ENCODE measurements around the gene TBC1D14.
A peak's percentile ranks its signal among the peaks of the same experiment; 100 is the strongest.

TBC1D14 gene

GRCh38 chr4:6992728-6993677 lies 83.4 kb downstream of the TBC1D14 start:
- H3K9me3 ChIP-seq (ENCODE audit: control insufficient read depth, low read length) = no peaks in the 10 kb centered on the region
- no peaks in the 10 kb centered on the region for H3K27me3 ChIP-seq (replicated peaks; ENCODE audit: control insufficient read depth, insufficient read depth, low read length, poor library complexity, severe bottlenecking)
- peaks cover 16% of the 10 kb centered on the region for H3K4me1 ChIP-seq (ENCODE audit: control insufficient read depth, insufficient read depth, low read length, poor library complexity, severe bottlenecking)
- no peak for DNase-seq
- H3K27ac ChIP-seq (ENCODE audit: insufficient read depth, low read length, poor library complexity, severe bottlenecking) = no peak overlapping the region
- H3K36me3 ChIP-seq (ENCODE audit: control insufficient read depth, insufficient read depth, low read length) = peaks cover 29% of the 10 kb centered on the region
- no peak overlapping the region for H3K4me3 ChIP-seq (ENCODE audit: insufficient read depth, low read depth, low read length, poor library complexity, severe bottlenecking)

DNA sequence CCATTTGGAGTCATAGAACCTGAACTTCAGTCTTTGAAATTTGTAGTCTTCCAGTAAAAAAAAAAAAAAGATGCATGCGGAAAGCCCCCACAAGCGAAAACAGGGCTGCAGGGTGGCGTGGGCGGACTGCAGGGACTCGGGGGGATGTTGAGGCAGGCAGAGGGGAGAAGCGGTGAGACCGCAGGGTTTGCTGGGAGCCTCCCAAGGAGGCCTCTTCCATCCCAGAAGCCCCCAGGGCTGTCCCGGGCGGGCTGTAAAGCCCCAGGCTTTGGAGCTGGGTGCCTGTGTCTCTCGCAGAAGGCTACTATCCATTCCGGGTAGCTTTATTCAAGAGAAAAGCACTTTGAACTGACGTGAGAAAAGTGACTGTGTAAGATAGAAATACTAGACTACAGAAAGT lies 86.9 kb downstream of the TBC1D14 start:
- H3K27ac ChIP-seq (ENCODE audit: insufficient read depth, low read length, poor library complexity, severe bottlenecking) = no peak overlapping the region
- no peaks in the 10 kb centered on the region for H3K9me3 ChIP-seq (ENCODE audit: control insufficient read depth, low read length)
- peaks cover 44% of the 10 kb centered on the region for H3K36me3 ChIP-seq (ENCODE audit: control insufficient read depth, insufficient read depth, low read length)
- no peak overlapping the region for H3K4me3 ChIP-seq (ENCODE audit: insufficient read depth, low read depth, low read length, poor library complexity, severe bottlenecking)
- H3K4me1 ChIP-seq (ENCODE audit: control insufficient read depth, insufficient read depth, low read length, poor library complexity, severe bottlenecking) = peaks cover 21% of the 10 kb centered on the region
- H3K27me3 ChIP-seq (replicated peaks; ENCODE audit: control insufficient read depth, insufficient read depth, low read length, poor library complexity, severe bottlenecking) = no peaks in the 10 kb centered on the region
- no peak for DNase-seq

DNA sequence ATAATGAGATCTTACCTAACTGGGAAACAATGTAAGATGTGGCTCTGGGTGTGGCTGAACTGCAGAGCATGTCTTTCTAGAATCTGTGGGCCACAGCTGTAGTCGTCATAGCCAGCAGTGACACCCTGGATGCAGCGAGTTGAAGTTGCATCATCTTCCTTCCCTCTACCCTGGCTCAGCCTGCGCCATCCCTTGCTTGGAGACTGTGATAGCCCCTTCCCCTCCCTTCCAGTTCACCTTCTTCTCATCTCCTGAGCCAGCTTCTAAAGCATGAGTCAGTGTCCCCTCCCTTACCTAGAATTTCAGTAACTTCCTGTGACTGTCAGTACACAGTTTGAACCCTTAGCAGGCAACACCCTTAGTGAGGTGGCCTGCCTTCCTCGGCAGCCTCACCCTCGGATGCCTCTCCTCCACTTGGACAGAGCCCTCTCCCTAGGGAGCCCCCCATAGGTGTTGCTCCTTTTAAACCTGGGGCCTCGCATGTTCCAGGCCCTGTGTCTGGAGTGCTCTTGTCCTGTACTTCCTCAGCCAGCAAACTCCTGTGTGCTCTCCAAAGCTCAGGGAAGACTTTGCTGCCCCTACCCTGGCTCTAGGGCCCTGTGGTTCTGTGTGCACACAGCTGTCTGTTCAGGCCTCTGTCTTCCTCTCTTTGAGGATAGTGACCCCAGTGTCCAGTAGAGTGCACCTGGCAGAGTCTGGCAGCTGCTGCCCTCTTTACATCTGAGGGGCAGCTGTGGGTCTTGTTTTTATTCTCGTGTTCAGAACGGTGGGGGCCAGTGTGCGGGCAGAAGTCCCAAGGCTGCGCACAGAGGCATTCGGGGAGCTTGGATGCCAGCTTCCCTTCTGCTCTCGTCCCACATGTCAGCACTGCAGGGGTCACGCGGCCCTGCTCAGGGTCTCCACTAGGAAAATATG lies 89.8 kb downstream of the TBC1D14 start:
- peak overlapping the region; percentile 8 for H3K27ac ChIP-seq (ENCODE audit: insufficient read depth, low read length, poor library complexity, severe bottlenecking)
- no peak for DNase-seq
- no peaks in the 10 kb centered on the region for H3K9me3 ChIP-seq (ENCODE audit: control insufficient read depth, low read length)
- no peak overlapping the region for H3K4me3 ChIP-seq (ENCODE audit: insufficient read depth, low read depth, low read length, poor library complexity, severe bottlenecking)
- peaks cover 10% of the 10 kb centered on the region for H3K4me1 ChIP-seq (ENCODE audit: control insufficient read depth, insufficient read depth, low read length, poor library complexity, severe bottlenecking)
- peaks cover 50% of the 10 kb centered on the region for H3K36me3 ChIP-seq (ENCODE audit: control insufficient read depth, insufficient read depth, low read length)
- H3K27me3 ChIP-seq (replicated peaks; ENCODE audit: control insufficient read depth, insufficient read depth, low read length, poor library complexity, severe bottlenecking) = no peaks in the 10 kb centered on the region

- peaks cover 43% of the 10 kb centered on the region for H3K36me3 ChIP-seq (ENCODE audit: control insufficient read depth, insufficient read depth, low read length)
- H3K27ac ChIP-seq (ENCODE audit: insufficient read depth, low read length, poor library complexity, severe bottlenecking) = no peak overlapping the region
Observed at GRCh38 chr4:7000421-7001176, 91.0 kb downstream of the TBC1D14 start.

DNA sequence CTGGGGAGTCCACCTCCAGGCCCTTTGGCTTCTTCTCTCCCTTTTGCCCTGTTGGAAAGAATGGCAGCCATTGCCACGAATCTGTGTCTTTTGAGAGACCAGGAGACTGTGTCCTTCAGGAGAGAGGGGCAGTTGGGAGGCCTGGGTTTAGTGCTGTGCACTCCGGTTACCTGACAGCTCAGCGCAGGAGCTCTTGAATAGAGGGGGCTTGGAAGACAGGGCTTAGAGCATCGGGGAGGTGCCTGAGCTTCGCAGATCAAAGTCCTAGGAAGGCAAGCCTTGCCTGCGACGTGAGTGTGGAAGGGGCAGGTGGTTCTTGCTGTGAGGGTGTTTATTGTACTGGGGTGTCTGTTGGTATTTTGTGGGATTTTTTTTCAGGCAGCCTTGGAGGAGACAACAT lies 91.6 kb downstream of the TBC1D14 start:
- peaks cover 40% of the 10 kb centered on the region for H3K36me3 ChIP-seq (ENCODE audit: control insufficient read depth, insufficient read depth, low read length)
- H3K4me1 ChIP-seq (ENCODE audit: control insufficient read depth, insufficient read depth, low read length, poor library complexity, severe bottlenecking) = peaks cover 10% of the 10 kb centered on the region
- no peaks in the 10 kb centered on the region for H3K27me3 ChIP-seq (replicated peaks; ENCODE audit: control insufficient read depth, insufficient read depth, low read length, poor library complexity, severe bottlenecking)
- H3K9me3 ChIP-seq (ENCODE audit: control insufficient read depth, low read length) = no peaks in the 10 kb centered on the region
- H3K4me3 ChIP-seq (ENCODE audit: insufficient read depth, low read depth, low read length, poor library complexity, severe bottlenecking) = no peak overlapping the region
- DNase-seq = no peak
- H3K27ac ChIP-seq (ENCODE audit: insufficient read depth, low read length, poor library complexity, severe bottlenecking) = no peak overlapping the region

More at GRCh38 chr4:7000421-7001176, 91.0 kb downstream of the TBC1D14 start:
- no peaks in the 10 kb centered on the region for H3K9me3 ChIP-seq (ENCODE audit: control insufficient read depth, low read length)
- H3K27me3 ChIP-seq (replicated peaks; ENCODE audit: control insufficient read depth, insufficient read depth, low read length, poor library complexity, severe bottlenecking) = no peaks in the 10 kb centered on the region
- DNase-seq = no peak
- H3K4me3 ChIP-seq (ENCODE audit: insufficient read depth, low read depth, low read length, poor library complexity, severe bottlenecking) = no peak overlapping the region
- peaks cover 10% of the 10 kb centered on the region for H3K4me1 ChIP-seq (ENCODE audit: control insufficient read depth, insufficient read depth, low read length, poor library complexity, severe bottlenecking)

DNA sequence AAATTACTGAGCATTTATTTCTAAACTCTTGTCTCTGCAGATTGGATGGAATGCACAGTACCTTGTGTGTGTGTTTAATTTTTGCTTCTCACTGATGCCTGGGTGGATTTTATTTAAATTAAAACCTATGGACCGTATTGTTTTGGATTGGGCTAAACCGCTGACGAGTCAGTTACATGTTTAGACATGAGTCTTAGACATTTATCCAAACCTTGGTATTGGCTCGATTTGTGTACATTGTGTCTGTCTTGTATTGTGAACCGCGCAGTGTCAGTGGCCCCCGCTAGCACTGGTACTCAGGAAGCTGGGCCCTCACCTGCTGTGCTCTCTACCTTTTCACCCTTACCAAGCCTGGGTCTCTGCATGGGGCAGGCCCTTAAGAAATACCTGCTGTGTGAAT lies 92.7 kb downstream of the TBC1D14 start:
- Histone ChIP-seq H3K4me3 (ENCODE audit: insufficient read depth, low read depth, low read length, poor library complexity, severe bottlenecking) (no peak overlapping the region), H3K4me1 (ENCODE audit: control insufficient read depth, insufficient read depth, low read length, poor library complexity, severe bottlenecking) (peaks cover 10% of the 10 kb centered on the region), H3K9me3 (ENCODE audit: control insufficient read depth, low read length) (no peaks in the 10 kb centered on the region), H3K27ac (ENCODE audit: insufficient read depth, low read length, poor library complexity, severe bottlenecking) (no peak overlapping the region), H3K36me3 (ENCODE audit: control insufficient read depth, insufficient read depth, low read length) (peaks cover 41% of the 10 kb centered on the region), H3K27me3 (replicated peaks; ENCODE audit: control insufficient read depth, insufficient read depth, low read length, poor library complexity, severe bottlenecking) (no peaks in the 10 kb centered on the region)
- DNase-seq = no peak

- Histone ChIP-seq H3K27ac (ENCODE audit: insufficient read depth, low read length, poor library complexity, severe bottlenecking) (no peak overlapping the region), H3K4me1 (ENCODE audit: control insufficient read depth, insufficient read depth, low read length, poor library complexity, severe bottlenecking) (peaks cover 10% of the 10 kb centered on the region), H3K4me3 (ENCODE audit: insufficient read depth, low read depth, low read length, poor library complexity, severe bottlenecking) (no peak overlapping the region), H3K9me3 (ENCODE audit: control insufficient read depth, low read length) (no peaks in the 10 kb centered on the region), H3K27me3 (replicated peaks; ENCODE audit: control insufficient read depth, insufficient read depth, low read length, poor library complexity, severe bottlenecking) (no peaks in the 10 kb centered on the region), H3K36me3 (ENCODE audit: control insufficient read depth, insufficient read depth, low read length) (peaks cover 47% of the 10 kb centered on the region)
- DNase-seq = no peak
Observed at GRCh38 chr4:7003176-7003878, 93.7 kb downstream of the TBC1D14 start.

DNA sequence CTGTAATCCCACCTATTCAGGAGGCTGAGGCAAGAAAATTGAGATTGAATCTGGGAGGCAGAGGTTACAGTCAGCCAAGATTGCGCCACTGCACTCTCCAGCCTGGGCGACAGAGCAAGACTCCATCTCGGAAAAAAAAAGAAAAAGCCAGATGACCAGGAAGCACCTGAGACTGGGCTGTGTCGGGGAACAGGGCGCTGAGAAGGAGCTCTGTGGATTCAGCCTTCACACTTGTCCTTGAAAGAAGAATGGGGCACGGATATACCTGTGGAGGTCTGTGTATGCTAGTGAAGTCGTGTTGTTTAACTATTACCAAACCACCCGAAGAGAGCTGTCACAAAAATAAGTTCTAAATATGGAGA lies 94.2 kb downstream of the TBC1D14 start:
- peaks cover 8% of the 10 kb centered on the region for H3K4me1 ChIP-seq (ENCODE audit: control insufficient read depth, insufficient read depth, low read length, poor library complexity, severe bottlenecking)
- no peak overlapping the region for H3K27ac ChIP-seq (ENCODE audit: insufficient read depth, low read length, poor library complexity, severe bottlenecking)
- H3K4me3 ChIP-seq (ENCODE audit: insufficient read depth, low read depth, low read length, poor library complexity, severe bottlenecking) = no peak overlapping the region
- no peak for DNase-seq
- peaks cover 47% of the 10 kb centered on the region for H3K36me3 ChIP-seq (ENCODE audit: control insufficient read depth, insufficient read depth, low read length)
- no peaks in the 10 kb centered on the region for H3K9me3 ChIP-seq (ENCODE audit: control insufficient read depth, low read length)
- no peaks in the 10 kb centered on the region for H3K27me3 ChIP-seq (replicated peaks; ENCODE audit: control insufficient read depth, insufficient read depth, low read length, poor library complexity, severe bottlenecking)

DNA sequence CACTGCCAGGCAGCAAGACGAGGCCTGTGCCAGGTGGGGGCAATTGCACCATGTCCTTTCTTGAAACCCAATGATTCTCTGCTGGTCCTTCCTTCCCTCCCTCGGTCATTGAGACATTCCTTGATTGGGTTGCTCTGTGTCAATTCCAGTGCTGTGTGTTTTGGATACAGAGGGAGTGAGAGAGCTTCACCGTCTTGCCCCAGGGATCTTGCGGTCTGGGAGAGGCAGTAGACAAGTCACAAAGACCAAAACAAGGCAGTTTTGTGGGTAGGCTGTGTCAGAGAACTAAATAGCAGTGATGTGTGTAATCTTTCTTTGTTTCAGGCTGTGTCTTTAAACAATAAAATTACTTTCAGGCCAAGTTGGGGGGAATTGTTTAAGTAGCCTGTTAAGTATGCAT lies 94.7 kb downstream of the TBC1D14 start:
- DNase-seq = no peak
- H3K4me3 ChIP-seq (ENCODE audit: insufficient read depth, low read depth, low read length, poor library complexity, severe bottlenecking) = no peak overlapping the region
- H3K9me3 ChIP-seq (ENCODE audit: control insufficient read depth, low read length) = no peaks in the 10 kb centered on the region
- H3K36me3 ChIP-seq (ENCODE audit: control insufficient read depth, insufficient read depth, low read length) = peaks cover 49% of the 10 kb centered on the region
- H3K4me1 ChIP-seq (ENCODE audit: control insufficient read depth, insufficient read depth, low read length, poor library complexity, severe bottlenecking) = peaks cover 4% of the 10 kb centered on the region
- no peak overlapping the region for H3K27ac ChIP-seq (ENCODE audit: insufficient read depth, low read length, poor library complexity, severe bottlenecking)
- H3K27me3 ChIP-seq (replicated peaks; ENCODE audit: control insufficient read depth, insufficient read depth, low read length, poor library complexity, severe bottlenecking) = no peaks in the 10 kb centered on the region

Measured in effector memory CD4-positive, alpha-beta T cell (primary cell).